Endothelial cell of umbilical vein (primary cell): ENCODE measurements around the gene LRRC27. TPM values are rescaled to one million over a fixed set of nuclear protein-coding genes. Genes with fewer than 3 reads are reported as not detected.

Source experiments
- BruUV-seq: library from RNA; stranded (reverse); fragments of 400-500 nt; replicated peaks from 2 replicates; lab custom pipeline; 2021; lab: Mats Ljungman, UMichigan
- CTCF ChIA-PET: fragments of 300-600, 350-600 bp; sonication (Branson Sonifier 250); formaldehyde crosslinking; loops from one replicate; lab custom pipeline; 2021; ENCODE audit warnings: antibody characterized with exemption, inconsistent platforms; lab: Charles Lee
- POLR2A ChIA-PET: fragments of 300-600, 350-600 bp; sonication (Branson Sonifier 250); formaldehyde crosslinking; loops from one replicate; lab custom pipeline; 2021; ENCODE audit warnings: antibody characterized with exemption, inconsistent platforms; lab: Charles Lee
- DNase-seq: peaks from one replicate; pipeline ENCODE4 v3.0.0-alpha.2; 2011; ENCODE audit warnings: low read depth, low spot score
- FAIRE-seq: peaks from 2 replicates; lab custom pipeline; 2011; peaks lifted over from hg19 to GRCh38; lab: Jason Lieb, UNC
- H2AFZ ChIP-seq: 2 replicates; pipeline ENCODE4 v1.6.0; 2012; ENCODE audit warnings: low read depth, low read length, control low read depth, inconsistent platforms
- H3K27ac ChIP-seq: 2 replicates; pipeline ENCODE4 v1.5.1; 2011; ENCODE audit warnings: low read depth, mild to moderate bottlenecking, control low read depth, low read length, moderate library complexity; ENCODE audit not compliant: insufficient read depth
- H3K27me3 ChIP-seq, 2 experiments: 2 replicates each; pipeline versions ENCODE4 v1.6.0 to v1.6.1; 2011; ENCODE audit warnings: low read length in 2 of 2, mixed read lengths in 1 of 2; ENCODE audit not compliant: control insufficient read depth in 2 of 2, insufficient read depth in 2 of 2
- H3K36me3 ChIP-seq, 2 experiments: 2 replicates in 1 of 2; 3 replicates in 1 of 2; pipeline ENCODE4 v1.5.1; 2011; ENCODE audit warnings: low read length in 2 of 2, mild to moderate bottlenecking in 1 of 2, moderate library complexity in 1 of 2; ENCODE audit not compliant: control insufficient read depth in 2 of 2, insufficient read depth in 2 of 2; ENCODE audit errors: extremely low read depth in 1 of 2
- H3K4me1 ChIP-seq: 3 replicates; pipeline ENCODE4 v1.5.1; 2011; ENCODE audit warnings: mild to moderate bottlenecking, low read length; ENCODE audit not compliant: control insufficient read depth, insufficient read depth; ENCODE audit errors: extremely low read depth
- H3K4me2 ChIP-seq: 2 replicates; pipeline ENCODE4 v1.6.1; 2011; ENCODE audit warnings: low read length, control low read depth, mixed read lengths; ENCODE audit not compliant: insufficient read depth
- H3K4me3 ChIP-seq, 3 experiments: fragments of 200-600 bp in 1 of 3; sonication (generic), shearing (Covaris generic) in 1 of 3; replicated peaks in 1 of 3; 2 replicates each; pipeline ENCODE4 v1.5.1; 2011 to 2016; ENCODE audit warnings: control low read depth in 3 of 3, low read length in 3 of 3, mild to moderate bottlenecking in 2 of 3, inconsistent platforms in 1 of 3, low read depth in 1 of 3, moderate library complexity in 1 of 3; ENCODE audit not compliant: insufficient read depth in 1 of 3
- H3K79me2 ChIP-seq: 2 replicates; pipeline ENCODE4 v1.6.0; 2012; ENCODE audit warnings: low read length, inconsistent platforms; ENCODE audit not compliant: control insufficient read depth, insufficient read depth
- H3K9ac ChIP-seq: replicated peaks from 2 replicates; pipeline ENCODE3; 2011; ENCODE audit warnings: low read length, control low read depth; ENCODE audit not compliant: insufficient read depth; ENCODE audit errors: extremely low read depth
- H3K9me1 ChIP-seq: replicated peaks from 3 replicates; pipeline ENCODE4 v1.6.0; 2011; ENCODE audit warnings: mild to moderate bottlenecking, low read length; ENCODE audit not compliant: control insufficient read depth, insufficient read depth; ENCODE audit errors: extremely low read depth
- H3K9me3 ChIP-seq: replicated peaks from 2 replicates; pipeline ENCODE4 v1.5.1; 2012; ENCODE audit warnings: low read length, inconsistent platforms; ENCODE audit not compliant: control insufficient read depth, insufficient read depth
- H4K20me1 ChIP-seq: replicated peaks from 2 replicates; pipeline ENCODE3; 2011; ENCODE audit warnings: mild to moderate bottlenecking, low read length; ENCODE audit not compliant: control insufficient read depth, insufficient read depth; ENCODE audit errors: extremely low read depth
- CTCF ChIP-seq, 2 donors: IDR thresholded peaks; 1 replicate in 1 of 2; 2 replicates in 1 of 2; pipeline ENCODE4 v1.5.1; 2011; ENCODE audit warnings: low read length in 2 of 2, mild to moderate bottlenecking in 2 of 2, moderate library complexity in 2 of 2, control low read depth in 1 of 2, inconsistent platforms in 1 of 2, low read depth in 1 of 2; ENCODE audit not compliant: insufficient read depth in 1 of 2; ENCODE audit errors: extremely low read depth in 1 of 2
- EZH2 ChIP-seq: IDR thresholded peaks from 2 replicates; pipeline ENCODE4 v1.6.1; 2012; ENCODE audit warnings: borderline replicate concordance, low read depth, mild to moderate bottlenecking, moderate library complexity, low read length, inconsistent platforms; ENCODE audit not compliant: severe bottlenecking
- FOS ChIP-seq: IDR thresholded peaks from 2 replicates; pipeline ENCODE4 v1.6.1; 2011; ENCODE audit warnings: mild to moderate bottlenecking, low read length, moderate library complexity, borderline replicate concordance; ENCODE audit not compliant: insufficient read depth
- GATA2 ChIP-seq: IDR thresholded peaks from 2 replicates; pipeline ENCODE4 v1.7.0; 2011; ENCODE audit warnings: low read depth, mild to moderate bottlenecking, moderate library complexity, mixed read lengths, low read length; ENCODE audit not compliant: insufficient read length, insufficient read depth
- JUN ChIP-seq: IDR thresholded peaks from 2 replicates; pipeline ENCODE4 v1.6.1; 2011; ENCODE audit warnings: borderline replicate concordance, low read depth; ENCODE audit not compliant: insufficient read length, insufficient read depth
- MAX ChIP-seq: IDR thresholded peaks from 2 replicates; pipeline ENCODE4 v1.6.1; 2011; ENCODE audit not compliant: insufficient read depth, insufficient read length
- MYC ChIP-seq: IDR thresholded peaks from one replicate; pipeline ENCODE4 v1.6.1; 2011; ENCODE audit warnings: mild to moderate bottlenecking, low read depth, low read length
- POLR2A ChIP-seq: IDR thresholded peaks from 2 replicates; pipeline ENCODE4 v1.6.1; 2012; ENCODE audit warnings: low read depth, mild to moderate bottlenecking, control low read depth, low read length
- POLR2AphosphoS5 ChIP-seq: IDR thresholded peaks from 2 replicates; pipeline ENCODE4 v1.6.1; 2012; ENCODE audit warnings: low read depth, mild to moderate bottlenecking, control low read depth, low read length, moderate library complexity; ENCODE audit not compliant: insufficient read depth
- dilution Hi-C: fragments of 300-500 bp; cut with MboI; formaldehyde crosslinking; loops from one replicate; pipeline ENCODE4 v1.15.0; 2019; ENCODE audit warnings: low sequenced_read_pairs; ENCODE audit not compliant: extremely low pct_ligation_motif_present
- intact Hi-C: fragments of 100-400 bp; cut with micrococcal nuclease; formaldehyde crosslinking; loops from one replicate; pipeline ENCODE4 v1.10.0; 2022
- polyA plus RNA-seq, 4 experiments: library from polyadenylated mRNA; depleted of rRNA in 3 of 4; stranded (reverse) in 3 of 4; unstranded in 1 of 4; fragments of >200 nt; gene quantifications; 2 replicates each; pipeline versions ENCODE4 v1.2.1 to v1.2.3, GENCODE V29; 2011 to 2012; ENCODE audit warnings: missing spikeins in 1 of 4
- total RNA-seq: library from RNA; stranded (reverse); gene quantifications from 2 replicates; pipeline ENCODE4 v1.2.3, GENCODE V29; 2021

The LRRC27 gene
- total and polyA plus RNA-seq, 2 donors (not counting 3 experiments of a cell fraction or from before 2014, with no cell fraction given) = 8.3 to 13.6 TPM

- no TSS peak for BruUV-seq
Measured at GRCh38 chr10:132335189-132336063, 3.4 kb downstream of the LRRC27 start.

DNA sequence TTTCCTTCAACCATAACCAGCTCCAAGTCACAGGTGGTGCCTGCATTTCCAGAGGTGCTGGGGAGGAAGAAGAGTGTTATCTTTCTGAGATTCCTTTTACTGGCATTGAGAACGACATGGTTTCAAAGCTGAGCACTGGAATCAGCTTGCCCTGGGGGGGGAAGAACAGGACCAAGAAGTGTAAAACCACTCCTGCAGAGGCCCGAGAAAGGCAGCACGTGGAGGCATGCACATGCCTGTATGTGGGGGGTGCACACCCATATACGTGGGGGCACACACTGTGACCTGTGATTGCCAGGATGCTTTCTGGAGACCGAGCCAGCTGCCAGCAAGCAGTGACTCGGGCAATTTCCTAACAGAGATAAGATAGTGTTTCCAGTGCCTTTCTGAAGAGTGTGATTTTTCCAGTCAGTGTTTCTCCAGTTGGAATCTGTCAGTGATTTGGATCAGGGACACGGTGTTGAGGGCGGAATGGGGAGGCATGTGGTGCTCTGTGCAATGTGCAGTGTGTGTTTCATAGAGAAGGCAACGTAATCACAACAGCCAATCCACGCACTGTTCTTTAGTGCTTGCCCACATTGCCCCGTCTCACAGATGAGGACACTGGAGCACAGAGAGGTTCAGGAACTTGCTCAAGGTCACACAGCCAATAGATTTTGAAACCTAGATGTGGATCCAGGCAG lies 4.2 kb downstream of the LRRC27 start:
- H3K9ac ChIP-seq = peak overlapping the region; percentile 49
- no peaks in the 10 kb centered on the region for H4K20me1 ChIP-seq
- intact Hi-C loops = no loop called here
- peaks cover 0 to 3% of the 10 kb centered on the region in 2 experiments for H3K36me3 ChIP-seq
- no peak overlapping the region for H2AFZ ChIP-seq
- H3K27ac ChIP-seq = no peak overlapping the region
- dilution Hi-C loops = no loop called here
- DNase-seq (no peak), FAIRE-seq (peak; percentile 65)
- ChIA-PET CTCF (no interaction called here), POLR2A (no interaction called here)
- BruUV-seq = no TSS peak
- no peaks in the 10 kb centered on the region for H3K9me3 ChIP-seq
- peak overlapping the region in 1 of 3 experiments; percentile 45 for H3K4me3 ChIP-seq
- H3K79me2 ChIP-seq = peaks cover 4% of the 10 kb centered on the region
- H3K27me3 ChIP-seq = no peaks in the 10 kb centered on the region
- H3K9me1 ChIP-seq = no peaks in the 10 kb centered on the region
- peaks cover 19% of the 10 kb centered on the region for H3K4me1 ChIP-seq
- TF ChIP-seq FOS = no peak
- no peak for TF ChIP-seq GATA2
- TF ChIP-seq POLR2AphosphoS5 = no peak
- TF ChIP-seq MAX = no peak
- TF ChIP-seq POLR2A = no peak
- TF ChIP-seq CTCF (IDR thresholded peaks at IDR 0.05; ENCODE audit: extremely low read depth in 1 of 2, insufficient read depth in 1 of 2, low read depth in 1 of 2, low read length in 2 of 2) = no peak
- no peak for TF ChIP-seq MYC
- H3K4me2 ChIP-seq = peak overlapping the region; percentile 62

More at GRCh38 chr10:132335189-132336063, 3.4 kb downstream of the LRRC27 start:
- FAIRE-seq (no peak), DNase-seq (no peak)
- H3K9me1 ChIP-seq = no peaks in the 10 kb centered on the region
- no peaks in the 10 kb centered on the region for H3K27me3 ChIP-seq
- intact Hi-C loops = no loop called here
- no peak overlapping the region for H3K27ac ChIP-seq
- no peak overlapping the region for H3K9ac ChIP-seq
- H2AFZ ChIP-seq = no peak overlapping the region
- ChIA-PET CTCF (no interaction called here), POLR2A (no interaction called here)
- H3K9me3 ChIP-seq = no peaks in the 10 kb centered on the region
- peaks cover 0 to 3% of the 10 kb centered on the region in 2 experiments for H3K36me3 ChIP-seq
- H3K79me2 ChIP-seq = peaks cover 11% of the 10 kb centered on the region
- H3K4me1 ChIP-seq = peaks cover 23% of the 10 kb centered on the region
- H3K4me2 ChIP-seq = no peak overlapping the region
- TF ChIP-seq EZH2 = no peak
- no peak for TF ChIP-seq JUN
- no peak for TF ChIP-seq POLR2A
- TF ChIP-seq MAX = no peak
- no peak for TF ChIP-seq POLR2AphosphoS5
- H3K4me3 ChIP-seq = no peak overlapping the region
- no peaks in the 10 kb centered on the region for H4K20me1 ChIP-seq
- dilution Hi-C loops = no loop called here
